ENCODE data around the gene MLLT6. TPM values are rescaled to one million over a fixed set of nuclear protein-coding genes. Genes with fewer than 3 reads are reported as not detected.

The MLLT6 gene
- total RNA-seq, 2 donors from 2014 or later: 251 to 263 TPM

- no peak for DNase-seq
- Mint-ChIP-seq H3K9me3 (no peaks in the 10 kb centered on the region), H3K27me3 (ENCODE audit: low read depth) (peaks cover 40% of the 10 kb centered on the region), H3K4me1 (ENCODE audit: low read depth) (peaks cover 26% of the 10 kb centered on the region), H3K4me3 (no peak overlapping the region), H3K36me3 (ENCODE audit: insufficient read depth in 2 of 2) (no peaks in the 10 kb centered on the region), H3K27ac (no peak overlapping the region)
- ATAC-seq (replicated peaks in 1 of 2): no peak
Observed at GRCh38 chr17:38669520-38669919, 35.6 kb upstream of the MLLT6 start.

DNA sequence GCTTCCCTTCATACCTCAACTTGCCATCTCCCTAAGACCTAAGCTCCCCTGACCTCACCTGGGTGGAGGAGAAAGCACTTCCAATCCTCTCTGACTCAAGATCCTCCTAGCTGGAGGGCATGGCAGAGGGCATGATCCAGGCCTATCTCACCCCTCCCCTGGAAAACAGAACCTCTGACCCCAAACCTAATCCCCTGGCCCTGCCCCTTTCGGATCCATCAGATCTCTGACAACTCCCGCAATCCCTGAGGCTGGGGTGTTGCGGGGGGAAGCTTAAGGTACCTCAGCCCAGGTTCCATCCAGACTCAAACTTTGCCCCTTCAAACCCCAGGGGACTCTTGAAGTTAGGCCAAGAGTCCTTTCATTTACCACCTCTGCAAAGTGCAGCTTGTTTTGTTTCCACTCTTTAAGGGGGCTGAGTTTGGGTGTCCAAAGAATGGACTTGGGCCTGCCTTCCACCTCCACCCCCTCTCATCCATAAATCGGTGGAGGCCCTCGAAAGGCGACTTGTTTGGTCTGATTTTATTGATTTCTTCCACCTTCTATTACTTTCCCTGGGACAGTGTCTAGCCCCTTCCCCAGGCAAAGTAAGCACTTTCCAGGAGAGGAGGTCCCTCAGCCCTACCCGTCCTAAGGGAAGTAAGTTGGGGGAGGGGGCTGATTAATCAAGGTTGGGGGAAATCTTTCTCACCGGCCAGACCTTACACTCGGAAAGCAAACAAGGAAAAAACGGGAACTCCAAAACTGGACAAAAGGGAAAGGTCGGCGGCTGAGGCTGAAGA lies 32.9 kb upstream of the MLLT6 start:
- DNase-seq: no peak
- no peak overlapping the region for H3K27ac Mint-ChIP-seq
- H3K36me3 Mint-ChIP-seq (ENCODE audit: insufficient read depth in 2 of 2): no peaks in the 10 kb centered on the region
- peak overlapping the region; percentile 70 to 72 for H3K4me3 Mint-ChIP-seq
- H3K4me1 Mint-ChIP-seq (ENCODE audit: low read depth): peaks cover 49% of the 10 kb centered on the region
- ATAC-seq (replicated peaks in 1 of 2): no peak
- H3K9me3 Mint-ChIP-seq: no peaks in the 10 kb centered on the region
- H3K27me3 Mint-ChIP-seq (ENCODE audit: low read depth): peaks cover 35% of the 10 kb centered on the region

DNA sequence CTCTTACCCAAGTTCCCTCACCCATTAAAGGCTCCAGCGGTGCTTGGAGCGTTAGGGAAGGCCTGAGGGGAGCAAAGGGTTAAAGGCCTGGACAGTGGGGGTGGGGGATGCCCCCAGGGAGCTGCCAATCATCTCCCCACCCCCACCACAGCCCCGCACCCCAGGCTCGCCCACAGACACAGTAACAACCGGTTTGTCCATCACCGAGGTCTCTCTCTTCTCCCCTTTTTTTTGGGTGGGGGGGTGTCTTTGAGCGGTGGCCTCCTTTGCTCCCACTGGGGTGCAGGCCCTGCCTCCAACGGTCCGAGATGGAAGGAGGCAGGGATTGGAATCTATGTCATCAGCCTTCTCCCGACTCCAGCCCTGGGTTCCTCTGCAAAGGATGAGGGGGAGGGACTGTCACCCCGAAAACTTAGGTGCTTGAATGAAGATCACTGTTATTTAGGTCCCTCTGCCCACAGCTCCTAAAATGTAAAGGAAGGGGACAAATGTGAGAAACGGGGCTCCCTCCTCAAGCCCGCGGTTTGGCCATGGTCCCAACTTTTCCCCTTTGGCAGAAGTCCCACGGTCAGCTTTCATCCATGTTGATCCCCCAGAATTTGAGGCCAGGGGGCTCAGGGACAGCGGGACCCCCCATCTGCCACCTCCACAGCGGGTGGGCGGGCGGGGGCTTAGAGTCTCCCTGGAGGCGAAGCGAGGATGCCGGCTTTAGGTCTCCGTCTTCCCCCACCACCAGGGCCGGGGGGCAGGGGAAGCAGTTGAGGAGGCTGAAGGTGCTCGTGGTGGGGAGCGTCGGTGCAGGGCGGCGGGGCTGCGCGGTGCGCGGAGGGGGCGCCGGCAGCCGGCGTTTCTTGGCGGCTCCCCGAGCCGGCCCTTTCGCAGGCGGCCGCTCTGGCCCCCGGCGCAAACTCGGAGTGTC lies 32.0 kb upstream of the MLLT6 start:
- no peaks in the 10 kb centered on the region for H3K36me3 Mint-ChIP-seq (ENCODE audit: insufficient read depth in 2 of 2)
- peaks cover 26% of the 10 kb centered on the region for H3K27me3 Mint-ChIP-seq (ENCODE audit: low read depth)
- H3K9me3 Mint-ChIP-seq: no peaks in the 10 kb centered on the region
- no peak overlapping the region for H3K27ac Mint-ChIP-seq
- ATAC-seq (replicated peaks in 1 of 2) (no peak), DNase-seq (no peak)
- H3K4me1 Mint-ChIP-seq (ENCODE audit: low read depth): peaks cover 52% of the 10 kb centered on the region
- H3K4me3 Mint-ChIP-seq: peak overlapping the region; percentile 70 to 72

DNA sequence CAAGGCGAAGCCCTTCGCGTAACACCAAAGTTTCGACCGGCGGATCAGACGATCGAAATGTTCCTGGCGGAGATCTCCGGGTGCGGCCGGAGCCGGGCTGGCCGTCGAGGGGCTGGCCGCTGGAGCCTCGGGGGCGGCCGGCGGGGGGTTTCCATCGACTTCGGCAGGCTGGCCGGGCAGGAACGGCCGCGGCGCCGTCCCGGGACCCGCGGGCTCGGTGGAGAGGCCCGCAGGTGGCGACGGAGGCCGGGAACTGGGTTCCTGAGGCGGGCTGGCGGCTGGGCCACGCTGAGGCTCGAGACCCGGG lies 31.4 kb upstream of the MLLT6 start:
- Mint-ChIP-seq H3K4me1 (ENCODE audit: low read depth) (peaks cover 58% of the 10 kb centered on the region), H3K9me3 (no peaks in the 10 kb centered on the region), H3K4me3 (peak overlapping the region; percentile 70 to 72), H3K27me3 (ENCODE audit: low read depth) (peaks cover 20% of the 10 kb centered on the region), H3K27ac (no peak overlapping the region), H3K36me3 (ENCODE audit: insufficient read depth in 2 of 2) (no peaks in the 10 kb centered on the region)
- ATAC-seq (replicated peaks in 1 of 2): no peak
- no peak for DNase-seq

DNA sequence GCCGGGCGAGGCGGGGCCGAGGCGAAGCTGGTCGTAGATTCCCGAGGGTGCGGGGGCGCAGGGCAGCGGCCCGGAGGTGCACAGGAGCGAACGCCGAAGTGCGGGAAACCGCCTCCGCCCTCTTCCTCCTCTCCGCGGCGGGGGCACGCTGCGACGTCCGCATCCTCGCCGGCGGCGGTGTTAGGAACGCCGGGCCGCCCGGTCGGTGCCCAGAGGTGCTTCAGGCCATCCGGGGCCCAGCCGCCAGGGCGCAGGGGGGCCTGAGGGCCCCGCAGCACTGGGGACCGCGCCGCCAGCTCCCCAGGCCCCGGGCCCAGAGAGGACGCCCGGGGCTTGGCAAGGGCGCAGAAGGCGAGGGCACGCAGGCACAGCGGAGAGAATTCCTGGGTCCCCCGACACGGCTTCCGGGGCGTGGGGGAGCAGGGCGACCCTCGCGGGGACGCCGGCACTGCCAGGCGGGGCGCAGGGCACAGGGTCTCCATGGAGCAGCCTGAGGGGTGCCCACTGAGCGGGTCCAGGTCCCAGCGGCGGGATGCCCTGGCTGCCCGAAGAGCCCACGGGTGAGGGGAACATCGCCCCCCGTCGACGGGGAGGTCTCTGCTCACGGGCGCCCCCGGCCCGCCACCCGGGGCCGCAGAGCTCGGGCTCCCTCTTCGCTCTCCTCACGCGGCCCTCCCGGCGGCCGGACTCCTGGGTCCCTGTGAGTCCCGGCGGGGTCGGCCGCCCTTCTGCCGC lies 30.9 kb upstream of the MLLT6 start:
- no peaks in the 10 kb centered on the region for H3K9me3 Mint-ChIP-seq
- DNase-seq (peak; percentile 58 to 64), ATAC-seq (replicated peaks in 1 of 2) (peak; percentile 28 to 33)
- H3K36me3 Mint-ChIP-seq (ENCODE audit: insufficient read depth in 2 of 2): no peaks in the 10 kb centered on the region
- H3K4me1 Mint-ChIP-seq (ENCODE audit: low read depth): peaks cover 59% of the 10 kb centered on the region
- H3K4me3 Mint-ChIP-seq: peak overlapping the region; percentile 66 to 70
- H3K27me3 Mint-ChIP-seq (ENCODE audit: low read depth): peaks cover 15% of the 10 kb centered on the region
- H3K27ac Mint-ChIP-seq: no peak overlapping the region

DNA sequence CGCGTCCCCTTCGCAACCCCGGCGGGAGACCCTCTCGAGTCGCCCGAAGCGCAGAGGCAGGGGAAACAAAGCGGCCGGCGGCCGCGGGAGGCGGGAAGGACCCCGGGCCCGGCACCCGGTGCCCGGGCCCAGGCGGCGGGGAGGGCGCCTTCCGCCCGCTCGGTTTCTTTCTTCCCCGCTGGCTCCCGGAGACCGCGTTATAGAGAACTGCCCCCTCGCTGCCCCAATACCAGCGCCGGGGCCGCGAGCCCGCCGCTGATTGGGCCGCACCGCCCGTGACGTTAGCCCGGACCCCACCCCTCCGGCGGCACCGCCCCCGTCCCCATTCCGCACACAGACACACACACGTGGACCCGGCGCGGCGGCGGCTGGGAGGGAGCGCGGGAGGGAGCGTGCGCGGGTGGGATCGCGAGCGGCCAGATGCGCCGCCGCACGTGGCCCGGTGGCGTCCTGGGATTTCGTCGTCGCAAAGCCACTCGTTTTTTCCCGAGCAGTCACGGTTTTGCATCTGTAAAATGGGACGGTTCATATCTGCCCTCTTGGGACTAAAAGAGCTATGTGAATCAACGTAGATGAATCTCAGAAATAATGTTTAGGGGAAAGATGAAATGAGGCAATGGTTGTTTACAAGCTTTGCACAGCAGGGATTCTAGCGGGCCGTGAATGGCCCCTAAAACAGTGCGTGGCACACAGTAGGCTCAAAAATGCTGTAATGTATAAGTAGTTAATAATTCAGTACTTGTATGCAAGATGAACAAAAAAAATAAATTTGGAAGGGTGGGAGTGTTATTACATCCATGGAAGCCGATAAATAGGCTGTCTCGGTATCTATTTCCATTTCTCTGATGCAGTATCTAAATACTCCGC lies 30.1 kb upstream of the MLLT6 start, which contains the start of gene EPOP:
TSS of gene EPOP (minus strand) at position 209 of the 867 bp plus-strand sequence. CDS start 462 bp downstream, outside the sequence.
- H3K4me1 Mint-ChIP-seq (ENCODE audit: low read depth): peaks cover 54% of the 10 kb centered on the region
- H3K36me3 Mint-ChIP-seq (ENCODE audit: insufficient read depth in 2 of 2): no peaks in the 10 kb centered on the region
- peak within 1 kb of the TSS; percentile 66 to 70 for H3K4me3 Mint-ChIP-seq
- H3K27me3 Mint-ChIP-seq (ENCODE audit: low read depth): peaks cover 7% of the 10 kb centered on the region
- DNase-seq (peak; percentile 94 to 96), ATAC-seq (replicated peaks in 1 of 2) (peak; percentile 88)
- H3K27ac Mint-ChIP-seq: peak within 1 kb of the TSS; percentile 83
- H3K9me3 Mint-ChIP-seq: no peaks in the 10 kb centered on the region

DNA sequence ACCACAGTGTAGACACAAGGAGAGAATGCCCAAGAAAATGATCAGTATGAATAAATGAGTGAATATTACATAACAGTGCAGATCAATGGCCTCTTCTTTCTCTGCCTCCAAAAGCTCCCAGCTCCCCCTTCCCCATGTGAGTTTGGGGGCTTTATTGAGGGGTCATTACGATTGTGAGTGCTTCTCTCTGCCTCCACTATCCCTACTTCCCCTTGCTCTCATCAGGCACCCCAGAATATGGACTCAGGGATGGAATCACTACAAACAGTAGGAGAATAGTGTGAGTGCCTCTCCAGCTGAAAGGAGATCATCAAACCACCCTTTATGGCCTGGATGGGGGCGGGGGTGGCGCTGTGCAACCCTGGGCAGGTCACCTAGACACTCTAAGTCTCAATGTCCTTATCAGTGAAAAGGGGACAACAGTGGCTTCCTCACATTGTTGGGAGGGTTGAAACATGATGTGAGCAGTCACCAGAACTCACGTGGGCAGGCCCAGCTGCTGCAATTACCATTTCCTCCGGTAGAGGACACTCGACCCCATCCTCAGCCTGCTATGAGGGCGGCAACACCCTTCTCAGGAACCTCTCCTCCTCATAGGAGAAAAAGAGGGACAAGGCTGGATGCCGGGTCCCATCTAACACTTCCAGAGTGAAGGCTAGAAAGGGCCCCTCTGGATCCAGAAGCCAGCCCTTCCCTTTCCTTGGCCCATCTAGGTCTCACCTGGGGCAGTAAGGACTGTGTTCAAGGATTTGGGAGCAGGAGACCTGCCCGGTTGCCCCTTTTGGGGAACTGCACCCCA lies 28.2 kb upstream of the MLLT6 start:
- no peaks in the 10 kb centered on the region for H3K9me3 Mint-ChIP-seq
- H3K4me3 Mint-ChIP-seq: peak overlapping the region; percentile 39 to 68
- no peaks in the 10 kb centered on the region for H3K36me3 Mint-ChIP-seq (ENCODE audit: insufficient read depth in 2 of 2)
- peak; percentile 86 to 90 for DNase-seq
- ATAC-seq (replicated peaks in 1 of 2): peak; percentile 48 to 56
- peaks cover 46% of the 10 kb centered on the region for H3K4me1 Mint-ChIP-seq (ENCODE audit: low read depth)
- no peaks in the 10 kb centered on the region for H3K27me3 Mint-ChIP-seq (ENCODE audit: low read depth)
- H3K27ac Mint-ChIP-seq: peak overlapping the region; percentile 52

DNA sequence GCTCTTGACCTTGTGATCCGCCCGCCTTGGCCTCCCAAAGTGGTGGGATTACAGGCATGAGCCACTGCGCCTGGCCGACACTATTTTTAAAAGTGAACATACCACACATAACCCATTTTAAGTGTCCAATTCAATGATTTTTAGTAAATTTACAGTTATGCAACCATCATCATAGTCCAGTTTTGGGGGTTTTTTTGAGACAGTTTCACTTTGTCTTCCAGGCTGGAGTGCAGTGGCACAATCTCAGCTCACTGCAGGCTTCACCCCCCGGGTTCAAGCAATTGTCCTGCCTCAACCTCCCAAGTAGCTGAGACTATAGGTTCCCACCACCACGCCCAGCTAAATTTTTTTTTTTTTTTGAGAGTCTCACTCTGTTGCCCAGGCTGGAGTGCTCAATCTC lies 27.3 kb upstream of the MLLT6 start:
- Mint-ChIP-seq H3K9me3 (no peaks in the 10 kb centered on the region), H3K27me3 (ENCODE audit: low read depth) (no peaks in the 10 kb centered on the region)

GRCh38 chr17:38681096-38681495 lies 24.0 kb upstream of the MLLT6 start:
- DNase-seq: no peak
- no peaks in the 10 kb centered on the region for H3K27me3 Mint-ChIP-seq (ENCODE audit: low read depth)
- peaks cover 27% of the 10 kb centered on the region for H3K4me1 Mint-ChIP-seq (ENCODE audit: low read depth)
- no peak overlapping the region for H3K4me3 Mint-ChIP-seq
- H3K36me3 Mint-ChIP-seq (ENCODE audit: insufficient read depth in 2 of 2): no peaks in the 10 kb centered on the region
- no peak overlapping the region for H3K27ac Mint-ChIP-seq
- no peaks in the 10 kb centered on the region for H3K9me3 Mint-ChIP-seq
- no peak for ATAC-seq (replicated peaks in 1 of 2)

More for the DNA sequence above, 27.3 kb upstream of the MLLT6 start:
- Mint-ChIP-seq H3K27ac (no peak overlapping the region), H3K36me3 (ENCODE audit: insufficient read depth in 2 of 2) (no peaks in the 10 kb centered on the region), H3K4me1 (ENCODE audit: low read depth) (peaks cover 40% of the 10 kb centered on the region), H3K4me3 (no peak overlapping the region)
- DNase-seq (no peak), ATAC-seq (replicated peaks in 1 of 2) (no peak)

GRCh38 chr17:38685491-38685890 lies 19.6 kb upstream of the MLLT6 start:
- Mint-ChIP-seq H3K27ac (no peak overlapping the region), H3K27me3 (ENCODE audit: low read depth) (peaks cover 1% of the 10 kb centered on the region), H3K36me3 (ENCODE audit: insufficient read depth in 2 of 2) (no peaks in the 10 kb centered on the region), H3K9me3 (no peaks in the 10 kb centered on the region), H3K4me3 (no peak overlapping the region), H3K4me1 (ENCODE audit: low read depth) (peaks cover 6% of the 10 kb centered on the region)
- DNase-seq (no peak), ATAC-seq (replicated peaks in 1 of 2) (no peak)

DNA sequence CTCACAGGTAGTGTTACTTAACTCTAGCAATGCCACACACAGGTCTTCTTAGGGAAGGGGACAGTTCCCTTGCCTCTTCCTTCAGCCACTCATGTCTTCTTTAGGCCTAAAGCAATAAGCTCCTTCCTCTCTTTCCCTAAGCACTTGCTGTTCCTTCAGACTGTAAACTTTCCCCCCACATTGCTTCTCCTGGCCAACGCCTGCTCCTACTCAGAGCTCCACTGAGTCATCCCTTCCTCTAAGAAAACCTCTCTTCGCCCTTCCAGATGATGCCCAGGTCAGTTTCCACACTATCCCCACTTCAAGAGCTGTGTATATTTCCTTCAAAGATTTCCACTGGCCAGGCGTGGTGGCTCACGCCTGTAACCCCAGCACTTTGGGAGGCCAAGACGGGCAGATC lies 17.8 kb upstream of the MLLT6 start:
- Mint-ChIP-seq H3K36me3 (ENCODE audit: insufficient read depth in 2 of 2) (no peaks in the 10 kb centered on the region), H3K27me3 (ENCODE audit: low read depth) (peaks cover 6% of the 10 kb centered on the region), H3K4me1 (ENCODE audit: low read depth) (peaks cover 6% of the 10 kb centered on the region), H3K9me3 (no peaks in the 10 kb centered on the region), H3K27ac (no peak overlapping the region), H3K4me3 (no peak overlapping the region)
- ATAC-seq (replicated peaks in 1 of 2) (no peak), DNase-seq (no peak)

DNA sequence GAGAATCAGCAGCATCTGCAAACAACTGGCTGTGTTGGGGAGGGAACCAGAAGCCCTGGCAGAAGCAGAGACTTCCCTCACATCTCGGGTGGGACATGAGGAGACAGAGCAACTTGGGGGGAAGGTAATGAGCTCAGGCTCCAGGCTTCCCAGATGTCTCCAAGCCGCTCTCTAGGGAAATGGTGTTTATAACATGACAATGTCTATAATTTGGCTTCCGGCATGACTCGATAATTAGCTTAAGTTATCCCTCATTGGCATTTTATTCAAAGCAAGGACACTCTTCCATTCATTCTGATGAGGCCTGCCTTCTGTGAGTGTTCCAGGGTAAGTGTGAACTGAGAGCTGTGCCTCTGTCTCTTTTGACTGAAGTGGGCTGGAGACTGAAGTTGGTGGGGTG lies 14.7 kb upstream of the MLLT6 start:
- peaks cover 6% of the 10 kb centered on the region for H3K4me1 Mint-ChIP-seq (ENCODE audit: low read depth)
- H3K27me3 Mint-ChIP-seq (ENCODE audit: low read depth): peaks cover 6% of the 10 kb centered on the region

More for the DNA sequence above, 14.7 kb upstream of the MLLT6 start:
- Mint-ChIP-seq H3K27ac (no peak overlapping the region), H3K4me3 (no peak overlapping the region), H3K9me3 (no peaks in the 10 kb centered on the region), H3K36me3 (ENCODE audit: insufficient read depth in 2 of 2) (no peaks in the 10 kb centered on the region)
- no peak for ATAC-seq (replicated peaks in 1 of 2)
- DNase-seq: no peak

Data from activated T-cell treated with anti-CD3 and anti-CD28 coated beads, Interleukin-2, amount 50 U/mL, for 72 hours (primary cell).